HG03457 (cell line): ENCODE results near the gene SLC1A3.

Experiments used
- ATAC-seq: cut with Tn5 transposase; IDR thresholded peaks from one replicate; pipeline ENCODE4 v1.9.1; 2021; ENCODE audit warnings: moderate number of reproducible peaks; ENCODE audit not compliant: unreplicated experiment

Gene SLC1A3

GRCh38 chr5:36599986-36600779, 6.2 kb upstream of the SLC1A3 start:
- no peak for ATAC-seq

GRCh38 chr5:36600917-36601527, 5.4 kb upstream of the SLC1A3 start:
- no peak for ATAC-seq

GRCh38 chr5:36602704-36603321, 3.6 kb upstream of the SLC1A3 start:
- no peak for ATAC-seq

- ATAC-seq: no peak
Measured at GRCh38 chr5:36605241-36605640, 1.2 kb upstream of the SLC1A3 start.

GRCh38 chr5:36606036-36606427, 374 bp upstream of the SLC1A3 start:
- ATAC-seq: no peak

GRCh38 chr5:36607114-36607571, 737 bp downstream of the SLC1A3 start:
- ATAC-seq: no peak

GRCh38 chr5:36607838-36608783, 1.7 kb downstream of the SLC1A3 start:
- ATAC-seq: no peak

- ATAC-seq: no peak
Measured at GRCh38 chr5:36610621-36611020, 4.2 kb downstream of the SLC1A3 start.

GRCh38 chr5:36611520-36612274, 5.3 kb downstream of the SLC1A3 start:
- no peak for ATAC-seq

- no peak for ATAC-seq
Measured at GRCh38 chr5:36613241-36613640, 6.8 kb downstream of the SLC1A3 start.

GRCh38 chr5:36613771-36614656, 7.6 kb downstream of the SLC1A3 start:
- no peak for ATAC-seq

GRCh38 chr5:36614657-36615308, 8.4 kb downstream of the SLC1A3 start:
- ATAC-seq: no peak

GRCh38 chr5:36619012-36619635, 12.7 kb downstream of the SLC1A3 start:
- no peak for ATAC-seq

GRCh38 chr5:36621985-36622384, 15.6 kb downstream of the SLC1A3 start:
- no peak for ATAC-seq

- no peak for ATAC-seq
Measured at GRCh38 chr5:36623832-36624231, 17.4 kb downstream of the SLC1A3 start.

- no peak for ATAC-seq
Measured at GRCh38 chr5:36624277-36624676, 17.9 kb downstream of the SLC1A3 start.

GRCh38 chr5:36628695-36629094, 22.3 kb downstream of the SLC1A3 start:
- ATAC-seq: no peak

GRCh38 chr5:36629729-36630128, 23.3 kb downstream of the SLC1A3 start:
- ATAC-seq: no peak
